Pancreas (tissue), 10 donors: ENCODE results near the gene RBM17. TPM values are rescaled to one million over a fixed set of nuclear protein-coding genes. Genes with fewer than 3 reads are reported as not detected.
A peak's percentile ranks its signal among the peaks of the same experiment; 100 is the strongest.
"Not testable (repeated sequence)": the region's sequence is repeated elsewhere in the genome, so short reads cannot be mapped to it uniquely, and the experiment has no call there.

Experiments
- ATAC-seq, 4 donors: fragments of 200-7000 bp; cut with Tn5 transposase; one replicate each; pipeline versions ENCODE4 v1.8.0 to v1.9.1; 2020; ENCODE audit warnings: mild to moderate bottlenecking in 4 of 4, moderate library complexity in 4 of 4
- DNase-seq, 6 donors: peaks; one replicate each; pipeline ENCODE4 v3.0.0-alpha.2; 2020
- FAIRE-seq: peaks from 2 replicates; lab custom pipeline; 2012; peaks lifted over from hg19 to GRCh38; lab: Jason Lieb, UNC
- H3K27ac ChIP-seq, 4 donors: fragments of 200-600 bp; sonication (generic); 1 replicate in 3 of 4; 2 replicates in 1 of 4; pipeline versions ENCODE4 v1.5.0 to v1.8.0; 2020
- H3K27me3 ChIP-seq, 4 donors: fragments of 200-600 bp; one replicate each; pipeline ENCODE4 v1.8.0; 2021
- H3K36me3 ChIP-seq, 3 donors: fragments of 200-600 bp; sonication (generic) in 1 of 3; one replicate each; pipeline versions ENCODE4 v1.5.0 to v1.8.0; 2020 to 2021
- H3K4me1 ChIP-seq, 3 donors: fragments of 200-600 bp; one replicate each; pipeline ENCODE4 v1.8.0; 2021
- H3K4me3 ChIP-seq, 4 donors: fragments of 200-600 bp; sonication (generic) in 2 of 4; one replicate each; pipeline versions ENCODE4 v1.5.0 to v1.8.0; 2020 to 2021
- H3K9me3 ChIP-seq, 4 donors: fragments of 200-600 bp; one replicate each; pipeline ENCODE4 v1.8.0; 2021
- CTCF ChIP-seq, 4 donors: fragments of 200-600 bp; sonication (generic) in 3 of 4; IDR thresholded peaks; one replicate each; pipeline versions ENCODE4 v1.5.0 to v1.8.0; 2021; ENCODE audit warnings: antibody characterized with exemption in 4 of 4
- WGBS, 2 donors: extraction: QIAGEN DNeasy Blood & Tissue Kit; methylation state at CpG; one replicate each; pipeline ENCODE4 v1.1.7; 2013; 5-methylcytosine and 5-hydroxymethylcytosine counted together
- intact Hi-C, 3 donors: fragments of 100-400 bp; cut with DNase I; formaldehyde crosslinking; loops; one replicate each; pipeline versions ENCODE4 v1.11.1 to v1.14.2; 2022
- polyA plus RNA-seq, 2 donors: library from polyadenylated mRNA; stranded (reverse); fragments of 200-250 nt; gene quantifications; one replicate each; pipeline ENCODE4 v1.2.3, GENCODE V29; 2013
- total RNA-seq, 6 donors: library from RNA; stranded (reverse); fragmentation: NEBNext Ultra II Directional in 4 of 6; extraction: Animal tissue kit (Norgen Biotek cat#: 25700) in 4 of 6; gene quantifications; one replicate each; pipeline versions ENCODE4 v1.2.1 to v1.2.4, GENCODE V29; 2021 to 2023
- donor health status: healthy with polysubstance abuse.
- donor health status: DM: no; HTN: no; CAD: no; lungs with moderate emphysema.
- donor health status: DM: no; HTN: no; CAD: no.
- donor health status: control.
- donor health status: control.
- donor health status: Bipolar disorder and iron deficiency.
- donor health status: DM: yes; HTN: yes; CAD: no.
- donor health status: DM: no; HTN: no; CAD: no.
- donor health status: DM: no; HTN: no; CAD: no.
- donor health status: DM: yes; HTN: yes; CAD: no.

The RBM17 gene
- total and polyA plus RNA-seq, 8 donors, result 31.0 to 101 (median 43.7) TPM

GRCh38 chr10:6061056-6061455 lies 27.8 kb upstream of the RBM17 start:
- intact Hi-C loops, result no loop called here
- Histone ChIP-seq H3K9me3 (no peaks in the 10 kb centered on the region), H3K4me1 (no peaks in the 10 kb centered on the region), H3K27me3 (no peaks in the 10 kb centered on the region), H3K4me3 (no peak overlapping the region), H3K27ac (no peak overlapping the region), H3K36me3 (no peaks in the 10 kb centered on the region)
- no peak for TF ChIP-seq CTCF (IDR thresholded peaks at IDR 0.05)
- DNase-seq (no peak), ATAC-seq (no peak), FAIRE-seq (no peak)
- 86 to 90% methylated on average over 8 of the region's 8 CpGs for WGBS, 2 donors

GRCh38 chr10:6062101-6062771 lies 26.6 kb upstream of the RBM17 start, which contains the start of gene IL2RA:
Gene IL2RA (minus strand): TSS chr10:6062367. CDS start chr10:6062151, 216 bp downstream.
- no peaks in the 10 kb centered on the region for H3K9me3 ChIP-seq
- FAIRE-seq (no peak), DNase-seq (no peak), ATAC-seq (peak in 1 of 4 donors; percentile 22)
- H3K4me1 ChIP-seq, result no peaks in the 10 kb centered on the region
- TF ChIP-seq CTCF (IDR thresholded peaks at IDR 0.05), result no peak
- WGBS, 2 donors, result 80 to 85% methylated on average over 18 of the region's 18 CpGs
- intact Hi-C loops, result no loop called here
- H3K4me3 ChIP-seq, result no peak within 1 kb of the TSS
- no peaks in the 10 kb centered on the region for H3K27me3 ChIP-seq
- H3K27ac ChIP-seq, result no peak within 1 kb of the TSS
- no peaks in the 10 kb centered on the region for H3K36me3 ChIP-seq

- TF ChIP-seq CTCF (IDR thresholded peaks at IDR 0.05), result no peak
- no peaks in the 10 kb centered on the region for H3K4me1 ChIP-seq
- 76 to 80% methylated on average over 7 of the region's 7 CpGs for WGBS, 2 donors
- no peak for ATAC-seq
- no peak overlapping the region for H3K27ac ChIP-seq
- H3K36me3 ChIP-seq, result no peaks in the 10 kb centered on the region
- FAIRE-seq, result no peak
- DNase-seq, result no peak
- H3K27me3 ChIP-seq, result no peaks in the 10 kb centered on the region
- H3K4me3 ChIP-seq, result no peak overlapping the region
- intact Hi-C loops, result no loop called here
- no peaks in the 10 kb centered on the region for H3K9me3 ChIP-seq
Observed at GRCh38 chr10:6064119-6064518, 24.7 kb upstream of the RBM17 start.

- DNase-seq, intact Hi-C loops, H3K4me1 ChIP-seq, H3K27me3 ChIP-seq, H3K9me3 ChIP-seq, ATAC-seq, H3K4me3 ChIP-seq, H3K36me3 ChIP-seq, FAIRE-seq, H3K27ac ChIP-seq: not testable (repeated sequence)
- WGBS, 2 donors, result 90% methylated on average over 3 of the region's 3 CpGs
Observed at GRCh38 chr10:6064726-6065125, 24.1 kb upstream of the RBM17 start.

GRCh38 chr10:6065406-6065805 lies 23.4 kb upstream of the RBM17 start:
- H3K27me3 ChIP-seq, result no peaks in the 10 kb centered on the region
- DNase-seq (no peak), FAIRE-seq (no peak), ATAC-seq (no peak)
- H3K9me3 ChIP-seq, result no peaks in the 10 kb centered on the region
- no peaks in the 10 kb centered on the region for H3K36me3 ChIP-seq
- no peak for TF ChIP-seq CTCF (IDR thresholded peaks at IDR 0.05)
- no peaks in the 10 kb centered on the region for H3K4me1 ChIP-seq
- H3K27ac ChIP-seq, result no peak overlapping the region
- intact Hi-C loops, result no loop called here
- WGBS, 2 donors, result 86 to 89% methylated on average over 3 of the region's 3 CpGs
- no peak overlapping the region for H3K4me3 ChIP-seq
